HepG2 (cell line): Measurements from ENCODE around the gene SLC35B1. TPM values are rescaled to one million over a fixed set of nuclear protein-coding genes. Genes with fewer than 3 reads are reported as not detected.

Experiments used
- ARNT ChIP-seq: fragments of 450-650 bp; IDR thresholded peaks from 2 replicates; pipeline ENCODE4 v1.6.1; 2017
- E2F1 ChIP-seq: sonication (generic); formaldehyde crosslinking; IDR thresholded peaks from 2 replicates; pipeline ENCODE4 v1.5.0; 2020; ENCODE audit warnings: missing genetic modification reagents
- ELF1 ChIP-seq: sonication (generic); formaldehyde crosslinking; IDR thresholded peaks from 2 replicates; pipeline ENCODE4 v1.4.0; 2020; ENCODE audit warnings: missing genetic modification reagents
- NRL ChIP-seq: sonication (generic); formaldehyde crosslinking; IDR thresholded peaks from 2 replicates; pipeline ENCODE4 v1.5.0; 2020; ENCODE audit warnings: missing genetic modification reagents, mild to moderate bottlenecking, moderate library complexity, borderline replicate concordance
- PAF1 ChIP-seq: IDR thresholded peaks from 2 replicates; pipeline ENCODE4 v1.6.1; 2016; ENCODE audit warnings: missing genetic modification reagents, missing compliant biosample characterization
- RAD21 ChIP-seq: fragments of 450-650 bp; formaldehyde crosslinking; IDR thresholded peaks from 2 replicates; pipeline ENCODE4 v1.5.0; 2020; ENCODE audit warnings: mild to moderate bottlenecking
- RERE ChIP-seq: IDR thresholded peaks from 2 replicates; pipeline ENCODE4 v1.6.1; 2016; ENCODE audit warnings: low read depth, missing genetic modification reagents, missing compliant biosample characterization
- RFX5 ChIP-seq: IDR thresholded peaks from 2 replicates; pipeline ENCODE4 v1.6.1; 2011; ENCODE audit warnings: low read depth, low read length, improper control_type of control experiment
- SRY ChIP-seq: sonication (generic); formaldehyde crosslinking; IDR thresholded peaks from 2 replicates; pipeline ENCODE4 v1.8.0; 2022; ENCODE audit warnings: mild to moderate bottlenecking, missing genetic modification reagents
- TBL1XR1 ChIP-seq: fragments of 150-350 bp; IDR thresholded peaks from 2 replicates; pipeline ENCODE4 v1.6.1; 2014; ENCODE audit warnings: borderline replicate concordance, low read length; ENCODE audit not compliant: partially characterized antibody
- YEATS2 ChIP-seq: sonication (generic); formaldehyde crosslinking; IDR thresholded peaks from 2 replicates; pipeline ENCODE4 v1.4.0; 2020; ENCODE audit warnings: missing genetic modification reagents, borderline replicate concordance
- ZNF232 ChIP-seq: sonication (generic); formaldehyde crosslinking; IDR thresholded peaks from 2 replicates; pipeline ENCODE4 v1.4.0; 2020; ENCODE audit warnings: missing genetic modification reagents, borderline replicate concordance
- ZNF777 ChIP-seq: sonication (generic); formaldehyde crosslinking; IDR thresholded peaks from 2 replicates; pipeline ENCODE4 v1.4.0; 2020; ENCODE audit warnings: missing genetic modification reagents
- polyA plus RNA-seq, 8 experiments: library from polyadenylated mRNA; depleted of rRNA in 3 of 8; stranded (reverse) in 7 of 8; unstranded in 1 of 8; fragments of >200 nt; fragmentation: Illumina TruSeq in 4 of 8; extraction: Trizol in 4 of 8; gene quantifications; 2 replicates each; pipeline versions ENCODE4 v1.2.1 to v1.2.3, GENCODE V29; 2011 to 2016; ENCODE audit warnings: low read depth in 4 of 8, missing spikeins in 1 of 8, mixed read lengths in 1 of 8; ENCODE audit not compliant: insufficient read depth in 1 of 8
- total RNA-seq, 5 experiments: library from RNA; depleted of rRNA; stranded (reverse); fragments of >200 nt; fragmentation: Illumina TruSeq; extraction: Trizol; gene quantifications; 2 replicates each; pipeline ENCODE4 v1.2.3, GENCODE V29; 2016; ENCODE audit warnings: low read depth in 1 of 5
- TF ChIP-seq, protein P1 (sequence below): sonication (generic); formaldehyde crosslinking; conservative IDR thresholded peaks from 2 replicates; pipeline ENCODE4 v1.8.0; 2022; ENCODE audit warnings: mild to moderate bottlenecking, moderate library complexity, missing genetic modification reagents
- TF ChIP-seq, protein P2 (sequence below): sonication (generic); formaldehyde crosslinking; IDR thresholded peaks from 2 replicates; pipeline ENCODE4 v1.4.0; 2020; ENCODE audit warnings: missing genetic modification reagents, borderline replicate concordance
- TF ChIP-seq, protein P3 (sequence below): sonication (generic); formaldehyde crosslinking; IDR thresholded peaks from 2 replicates; pipeline ENCODE4 v1.5.0; 2020; ENCODE audit warnings: mild to moderate bottlenecking, missing genetic modification reagents, moderate library complexity

SLC35B1 gene
- total and polyA plus RNA-seq, 2 of the 13 experiments (the other 11 are each of a cell fraction or from before 2014, with no cell fraction given): 99.6 to 113 TPM

DNA sequence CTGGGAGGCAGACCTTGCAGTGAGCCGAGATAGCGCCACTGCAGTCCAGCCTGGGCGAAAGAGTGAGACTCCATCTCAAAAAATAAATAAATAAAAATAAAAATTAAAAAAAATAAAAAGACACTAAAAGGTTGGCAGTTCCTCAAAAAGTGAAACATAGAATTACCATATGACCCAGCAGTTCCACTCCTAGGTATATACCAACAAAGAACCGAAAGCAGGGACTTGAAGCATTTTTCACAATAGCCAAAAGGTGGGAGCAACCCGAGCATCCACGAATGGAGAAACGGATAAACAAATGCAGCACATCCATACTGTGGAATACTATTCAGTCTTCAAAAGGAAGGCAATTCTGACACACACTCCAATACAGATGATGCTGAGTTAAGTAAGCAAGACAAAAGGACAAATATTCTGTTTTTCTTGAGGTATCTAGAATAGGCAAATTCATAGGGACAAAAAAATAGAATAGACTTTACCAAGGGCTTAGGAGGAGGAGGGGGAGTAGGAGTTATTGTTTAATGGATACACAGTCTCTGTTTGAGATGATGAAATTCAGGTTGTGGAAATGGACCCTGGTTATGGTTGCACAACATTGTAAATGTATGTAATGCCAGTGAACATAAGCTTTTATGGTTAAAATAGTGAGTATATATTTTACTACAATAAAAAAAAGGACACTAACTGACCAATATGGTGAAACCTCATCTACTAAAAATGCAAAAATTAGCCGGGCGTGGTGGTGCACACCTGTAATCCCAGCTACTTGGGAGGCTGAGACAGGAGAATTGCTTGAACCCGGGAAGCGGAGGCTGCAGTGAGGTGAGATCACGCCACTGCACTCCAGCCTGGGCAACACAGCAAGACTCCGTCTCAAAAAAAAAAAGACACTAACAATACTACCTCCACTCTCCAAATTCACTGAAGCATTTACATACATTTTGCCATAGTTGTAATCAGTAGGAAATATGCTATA is 27.0 kb upstream of the SLC35B1 start (continued):
- TF ChIP-seq RFX5: no peak
- no peak for TF ChIP-seq ELF1 (CRISPR knock-in tag)
- peak; percentile 63 for TF ChIP-seq TBL1XR1
- TF ChIP-seq YEATS2 (CRISPR knock-in tag): no peak
- no peak for TF ChIP-seq SRY
- no peak for TF ChIP-seq RAD21 (CRISPR knock-in tag)
- TF ChIP-seq NRL: no peak
- TF ChIP-seq, protein P1, sequence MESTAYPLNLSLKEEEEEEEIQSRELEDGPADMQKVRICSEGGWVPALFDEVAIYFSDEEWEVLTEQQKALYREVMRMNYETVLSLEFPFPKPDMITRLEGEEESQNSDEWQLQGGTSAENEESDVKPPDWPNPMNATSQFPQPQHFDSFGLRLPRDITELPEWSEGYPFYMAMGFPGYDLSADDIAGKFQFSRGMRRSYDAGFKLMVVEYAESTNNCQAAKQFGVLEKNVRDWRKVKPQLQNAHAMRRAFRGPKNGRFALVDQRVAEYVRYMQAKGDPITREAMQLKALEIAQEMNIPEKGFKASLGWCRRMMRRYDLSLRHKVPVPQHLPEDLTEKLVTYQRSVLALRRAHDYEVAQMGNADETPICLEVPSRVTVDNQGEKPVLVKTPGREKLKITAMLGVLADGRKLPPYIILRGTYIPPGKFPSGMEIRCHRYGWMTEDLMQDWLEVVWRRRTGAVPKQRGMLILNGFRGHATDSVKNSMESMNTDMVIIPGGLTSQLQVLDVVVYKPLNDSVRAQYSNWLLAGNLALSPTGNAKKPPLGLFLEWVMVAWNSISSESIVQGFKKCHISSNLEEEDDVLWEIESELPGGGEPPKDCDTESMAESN (CRISPR knock-in tag): 0 out of 2 replicates have a peak, but pooled peaks have one; percentile 49
- TF ChIP-seq, protein P2, sequence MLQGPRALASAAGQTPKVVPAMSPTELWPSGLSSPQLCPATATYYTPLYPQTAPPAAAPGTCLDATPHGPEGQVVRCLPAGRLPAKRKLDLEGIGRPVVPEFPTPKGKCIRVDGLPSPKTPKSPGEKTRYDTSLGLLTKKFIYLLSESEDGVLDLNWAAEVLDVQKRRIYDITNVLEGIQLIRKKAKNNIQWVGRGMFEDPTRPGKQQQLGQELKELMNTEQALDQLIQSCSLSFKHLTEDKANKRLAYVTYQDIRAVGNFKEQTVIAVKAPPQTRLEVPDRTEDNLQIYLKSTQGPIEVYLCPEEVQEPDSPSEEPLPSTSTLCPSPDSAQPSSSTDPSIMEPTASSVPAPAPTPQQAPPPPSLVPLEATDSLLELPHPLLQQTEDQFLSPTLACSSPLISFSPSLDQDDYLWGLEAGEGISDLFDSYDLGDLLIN: no peak
- TF ChIP-seq PAF1 (CRISPR knock-in tag): no peak
- no peak for TF ChIP-seq ZNF232
- no peak for TF ChIP-seq RERE (CRISPR knock-in tag)
- TF ChIP-seq ZNF777 (CRISPR knock-in tag): no peak
- TF ChIP-seq, protein P3, sequence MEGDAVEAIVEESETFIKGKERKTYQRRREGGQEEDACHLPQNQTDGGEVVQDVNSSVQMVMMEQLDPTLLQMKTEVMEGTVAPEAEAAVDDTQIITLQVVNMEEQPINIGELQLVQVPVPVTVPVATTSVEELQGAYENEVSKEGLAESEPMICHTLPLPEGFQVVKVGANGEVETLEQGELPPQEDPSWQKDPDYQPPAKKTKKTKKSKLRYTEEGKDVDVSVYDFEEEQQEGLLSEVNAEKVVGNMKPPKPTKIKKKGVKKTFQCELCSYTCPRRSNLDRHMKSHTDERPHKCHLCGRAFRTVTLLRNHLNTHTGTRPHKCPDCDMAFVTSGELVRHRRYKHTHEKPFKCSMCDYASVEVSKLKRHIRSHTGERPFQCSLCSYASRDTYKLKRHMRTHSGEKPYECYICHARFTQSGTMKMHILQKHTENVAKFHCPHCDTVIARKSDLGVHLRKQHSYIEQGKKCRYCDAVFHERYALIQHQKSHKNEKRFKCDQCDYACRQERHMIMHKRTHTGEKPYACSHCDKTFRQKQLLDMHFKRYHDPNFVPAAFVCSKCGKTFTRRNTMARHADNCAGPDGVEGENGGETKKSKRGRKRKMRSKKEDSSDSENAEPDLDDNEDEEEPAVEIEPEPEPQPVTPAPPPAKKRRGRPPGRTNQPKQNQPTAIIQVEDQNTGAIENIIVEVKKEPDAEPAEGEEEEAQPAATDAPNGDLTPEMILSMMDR (CRISPR knock-in tag): no peak
- TF ChIP-seq ARNT: no peak
- TF ChIP-seq E2F1 (CRISPR knock-in tag): no peak
